HepG2 (cell line): ENCODE results near the gene MEI1. TPM values are rescaled to one million over a fixed set of nuclear protein-coding genes. Genes with fewer than 3 reads are reported as not detected.
A peak's percentile ranks its signal among the peaks of the same experiment; 100 is the strongest.

Source experiments
- AGO2 ChIP-seq: fragments of 200-400 bp; formaldehyde crosslinking; optimal IDR thresholded peaks from 2 replicates; pipeline ENCODE3; 2017; ENCODE audit warnings: mild to moderate bottlenecking, low read depth, low read length, moderate library complexity
- CERS6 ChIP-seq: sonication (generic); formaldehyde crosslinking; IDR thresholded peaks from 2 replicates; pipeline ENCODE4 v1.5.0; 2020; ENCODE audit warnings: missing genetic modification reagents
- MAZ ChIP-seq, 2 experiments: sonication (generic) in 1 of 2; formaldehyde crosslinking in 1 of 2; IDR thresholded peaks; 2 replicates each; pipeline versions ENCODE4 v1.5.0 to v1.6.1; 2012 to 2020; ENCODE audit warnings: low read depth in 2 of 2, mild to moderate bottlenecking in 2 of 2, borderline replicate concordance in 1 of 2, improper control_type of control experiment in 1 of 2, low read length in 1 of 2, missing genetic modification reagents in 1 of 2, moderate library complexity in 1 of 2
- SIX1 ChIP-seq: sonication (generic); formaldehyde crosslinking; IDR thresholded peaks from 2 replicates; pipeline ENCODE4 v1.4.0; 2020; ENCODE audit warnings: missing genetic modification reagents, borderline replicate concordance
- TSC22D2 ChIP-seq: sonication (generic); formaldehyde crosslinking; IDR thresholded peaks from 2 replicates; pipeline ENCODE4 v1.5.1; 2020; ENCODE audit warnings: missing genetic modification reagents, mild to moderate bottlenecking, borderline replicate concordance
- ZBTB38 ChIP-seq: sonication (generic); formaldehyde crosslinking; IDR thresholded peaks from 2 replicates; pipeline ENCODE4 v1.5.1; 2020; ENCODE audit warnings: mild to moderate bottlenecking, missing genetic modification reagents
- ZNF383 ChIP-seq: sonication (generic); formaldehyde crosslinking; IDR thresholded peaks from 2 replicates; pipeline ENCODE4 v1.4.0; 2020; ENCODE audit warnings: missing genetic modification reagents, mild to moderate bottlenecking, borderline replicate concordance
- ZNF703 ChIP-seq: sonication (generic); formaldehyde crosslinking; IDR thresholded peaks from 2 replicates; pipeline ENCODE4 v1.5.1; 2020; ENCODE audit warnings: missing genetic modification reagents, mild to moderate bottlenecking, moderate library complexity, borderline replicate concordance
- ZNF704 ChIP-seq: sonication (generic); formaldehyde crosslinking; IDR thresholded peaks from 2 replicates; pipeline ENCODE4 v1.8.1; 2023; ENCODE audit warnings: mild to moderate bottlenecking, inconsistent platforms, moderate library complexity, missing genetic modification reagents, borderline replicate concordance
- polyA plus RNA-seq, 8 experiments: library from polyadenylated mRNA; depleted of rRNA in 3 of 8; stranded (reverse) in 7 of 8; unstranded in 1 of 8; fragments of >200 nt; fragmentation: Illumina TruSeq in 4 of 8; extraction: Trizol in 4 of 8; gene quantifications; 2 replicates each; pipeline versions ENCODE4 v1.2.1 to v1.2.3, GENCODE V29; 2011 to 2016; ENCODE audit warnings: low read depth in 4 of 8, missing spikeins in 1 of 8, mixed read lengths in 1 of 8; ENCODE audit not compliant: insufficient read depth in 1 of 8
- total RNA-seq, 5 experiments: library from RNA; depleted of rRNA; stranded (reverse); fragments of >200 nt; fragmentation: Illumina TruSeq; extraction: Trizol; gene quantifications; 2 replicates each; pipeline ENCODE4 v1.2.3, GENCODE V29; 2016; ENCODE audit warnings: low read depth in 1 of 5
- TF ChIP-seq, protein P1 (sequence below): sonication (generic); formaldehyde crosslinking; IDR thresholded peaks from 2 replicates; pipeline ENCODE4 v1.5.0; 2020; ENCODE audit warnings: mild to moderate bottlenecking, missing genetic modification reagents, borderline replicate concordance
- TF ChIP-seq, protein P2 (sequence below): sonication (generic); formaldehyde crosslinking; IDR thresholded peaks from 2 replicates; pipeline ENCODE4 v1.4.0; 2020; ENCODE audit warnings: mild to moderate bottlenecking, missing genetic modification reagents
- TF ChIP-seq, protein P3 (sequence below): sonication (generic); formaldehyde crosslinking; IDR thresholded peaks from 2 replicates; pipeline ENCODE4 v1.5.0; 2020; ENCODE audit warnings: mild to moderate bottlenecking, missing genetic modification reagents

The MEI1 gene
- total and polyA plus RNA-seq, 2 of the 13 experiments (the other 11 are each of a cell fraction or from before 2014, with no cell fraction given) = 0.75 to 1.9 TPM

DNA sequence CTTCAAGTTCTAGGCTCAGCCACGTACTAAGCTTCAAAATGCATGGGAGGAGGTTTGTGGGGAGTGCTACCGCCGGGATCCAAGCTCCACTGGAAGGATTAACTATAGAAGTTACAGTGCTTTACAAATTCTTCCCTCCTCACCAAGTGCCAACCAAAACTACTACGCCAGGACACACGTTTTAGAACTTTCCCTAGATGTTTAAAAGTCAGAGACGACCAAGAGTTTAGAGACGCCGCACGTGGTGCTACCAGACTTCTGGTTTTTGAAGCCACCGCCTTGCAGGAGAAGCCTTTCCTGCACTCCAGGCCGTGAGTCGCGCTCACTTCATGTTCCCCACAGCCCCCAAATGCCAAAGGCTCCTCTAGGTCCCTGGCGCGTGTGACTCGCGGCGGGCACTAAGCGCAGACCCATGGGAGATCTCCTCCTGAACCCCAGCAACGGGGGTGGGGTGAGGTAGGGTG, 11.4 kb upstream of the MEI1 start (continued):
- TF ChIP-seq, protein P1, sequence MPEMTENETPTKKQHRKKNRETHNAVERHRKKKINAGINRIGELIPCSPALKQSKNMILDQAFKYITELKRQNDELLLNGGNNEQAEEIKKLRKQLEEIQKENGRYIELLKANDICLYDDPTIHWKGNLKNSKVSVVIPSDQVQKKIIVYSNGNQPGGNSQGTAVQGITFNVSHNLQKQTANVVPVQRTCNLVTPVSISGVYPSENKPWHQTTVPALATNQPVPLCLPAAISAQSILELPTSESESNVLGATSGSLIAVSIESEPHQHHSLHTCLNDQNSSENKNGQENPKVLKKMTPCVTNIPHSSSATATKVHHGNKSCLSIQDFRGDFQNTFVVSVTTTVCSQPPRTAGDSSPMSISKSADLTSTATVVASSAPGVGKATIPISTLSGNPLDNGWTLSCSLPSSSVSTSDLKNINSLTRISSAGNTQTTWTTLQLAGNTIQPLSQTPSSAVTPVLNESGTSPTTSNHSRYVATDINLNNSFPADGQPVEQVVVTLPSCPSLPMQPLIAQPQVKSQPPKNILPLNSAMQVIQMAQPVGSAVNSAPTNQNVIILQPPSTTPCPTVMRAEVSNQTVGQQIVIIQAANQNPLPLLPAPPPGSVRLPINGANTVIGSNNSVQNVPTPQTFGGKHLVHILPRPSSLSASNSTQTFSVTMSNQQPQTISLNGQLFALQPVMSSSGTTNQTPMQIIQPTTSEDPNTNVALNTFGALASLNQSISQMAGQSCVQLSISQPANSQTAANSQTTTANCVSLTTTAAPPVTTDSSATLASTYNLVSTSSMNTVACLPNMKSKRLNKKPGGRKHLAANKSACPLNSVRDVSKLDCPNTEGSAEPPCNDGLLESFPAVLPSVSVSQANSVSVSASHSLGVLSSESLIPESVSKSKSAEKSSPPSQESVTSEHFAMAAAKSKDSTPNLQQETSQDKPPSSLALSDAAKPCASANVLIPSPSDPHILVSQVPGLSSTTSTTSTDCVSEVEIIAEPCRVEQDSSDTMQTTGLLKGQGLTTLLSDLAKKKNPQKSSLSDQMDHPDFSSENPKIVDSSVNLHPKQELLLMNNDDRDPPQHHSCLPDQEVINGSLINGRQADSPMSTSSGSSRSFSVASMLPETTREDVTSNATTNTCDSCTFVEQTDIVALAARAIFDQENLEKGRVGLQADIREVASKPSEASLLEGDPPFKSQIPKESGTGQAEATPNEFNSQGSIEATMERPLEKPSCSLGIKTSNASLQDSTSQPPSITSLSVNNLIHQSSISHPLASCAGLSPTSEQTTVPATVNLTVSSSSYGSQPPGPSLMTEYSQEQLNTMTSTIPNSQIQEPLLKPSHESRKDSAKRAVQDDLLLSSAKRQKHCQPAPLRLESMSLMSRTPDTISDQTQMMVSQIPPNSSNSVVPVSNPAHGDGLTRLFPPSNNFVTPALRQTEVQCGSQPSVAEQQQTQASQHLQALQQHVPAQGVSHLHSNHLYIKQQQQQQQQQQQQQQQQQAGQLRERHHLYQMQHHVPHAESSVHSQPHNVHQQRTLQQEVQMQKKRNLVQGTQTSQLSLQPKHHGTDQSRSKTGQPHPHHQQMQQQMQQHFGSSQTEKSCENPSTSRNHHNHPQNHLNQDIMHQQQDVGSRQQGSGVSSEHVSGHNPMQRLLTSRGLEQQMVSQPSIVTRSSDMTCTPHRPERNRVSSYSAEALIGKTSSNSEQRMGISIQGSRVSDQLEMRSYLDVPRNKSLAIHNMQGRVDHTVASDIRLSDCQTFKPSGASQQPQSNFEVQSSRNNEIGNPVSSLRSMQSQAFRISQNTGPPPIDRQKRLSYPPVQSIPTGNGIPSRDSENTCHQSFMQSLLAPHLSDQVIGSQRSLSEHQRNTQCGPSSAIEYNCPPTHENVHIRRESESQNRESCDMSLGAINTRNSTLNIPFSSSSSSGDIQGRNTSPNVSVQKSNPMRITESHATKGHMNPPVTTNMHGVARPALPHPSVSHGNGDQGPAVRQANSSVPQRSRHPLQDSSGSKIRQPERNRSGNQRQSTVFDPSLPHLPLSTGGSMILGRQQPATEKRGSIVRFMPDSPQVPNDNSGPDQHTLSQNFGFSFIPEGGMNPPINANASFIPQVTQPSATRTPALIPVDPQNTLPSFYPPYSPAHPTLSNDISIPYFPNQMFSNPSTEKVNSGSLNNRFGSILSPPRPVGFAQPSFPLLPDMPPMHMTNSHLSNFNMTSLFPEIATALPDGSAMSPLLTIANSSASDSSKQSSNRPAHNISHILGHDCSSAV (CRISPR knock-in tag) = no peak
- TF ChIP-seq, protein P2, sequence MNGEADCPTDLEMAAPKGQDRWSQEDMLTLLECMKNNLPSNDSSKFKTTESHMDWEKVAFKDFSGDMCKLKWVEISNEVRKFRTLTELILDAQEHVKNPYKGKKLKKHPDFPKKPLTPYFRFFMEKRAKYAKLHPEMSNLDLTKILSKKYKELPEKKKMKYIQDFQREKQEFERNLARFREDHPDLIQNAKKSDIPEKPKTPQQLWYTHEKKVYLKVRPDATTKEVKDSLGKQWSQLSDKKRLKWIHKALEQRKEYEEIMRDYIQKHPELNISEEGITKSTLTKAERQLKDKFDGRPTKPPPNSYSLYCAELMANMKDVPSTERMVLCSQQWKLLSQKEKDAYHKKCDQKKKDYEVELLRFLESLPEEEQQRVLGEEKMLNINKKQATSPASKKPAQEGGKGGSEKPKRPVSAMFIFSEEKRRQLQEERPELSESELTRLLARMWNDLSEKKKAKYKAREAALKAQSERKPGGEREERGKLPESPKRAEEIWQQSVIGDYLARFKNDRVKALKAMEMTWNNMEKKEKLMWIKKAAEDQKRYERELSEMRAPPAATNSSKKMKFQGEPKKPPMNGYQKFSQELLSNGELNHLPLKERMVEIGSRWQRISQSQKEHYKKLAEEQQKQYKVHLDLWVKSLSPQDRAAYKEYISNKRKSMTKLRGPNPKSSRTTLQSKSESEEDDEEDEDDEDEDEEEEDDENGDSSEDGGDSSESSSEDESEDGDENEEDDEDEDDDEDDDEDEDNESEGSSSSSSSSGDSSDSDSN (CRISPR knock-in tag) = no peak
- TF ChIP-seq ZBTB38 (no peak), ZNF703 (CRISPR knock-in tag) (no peak), MAZ (IDR thresholded peaks at IDR 0.05; ENCODE audit: borderline replicate concordance, low read depth, low read length) (no peak), MAZ (CRISPR knock-in tag; IDR thresholded peaks at IDR 0.05; ENCODE audit: low read depth) (0 out of 2 replicates have a peak, but pooled peaks have one; percentile 1), ZNF704 (0 out of 2 replicates have a peak, but pooled peaks have one; percentile 6), CERS6 (CRISPR knock-in tag) (no peak), SIX1 (CRISPR knock-in tag) (no peak), AGO2 (no peak), TSC22D2 (no peak), ZNF383 (no peak)
- TF ChIP-seq, protein P3, sequence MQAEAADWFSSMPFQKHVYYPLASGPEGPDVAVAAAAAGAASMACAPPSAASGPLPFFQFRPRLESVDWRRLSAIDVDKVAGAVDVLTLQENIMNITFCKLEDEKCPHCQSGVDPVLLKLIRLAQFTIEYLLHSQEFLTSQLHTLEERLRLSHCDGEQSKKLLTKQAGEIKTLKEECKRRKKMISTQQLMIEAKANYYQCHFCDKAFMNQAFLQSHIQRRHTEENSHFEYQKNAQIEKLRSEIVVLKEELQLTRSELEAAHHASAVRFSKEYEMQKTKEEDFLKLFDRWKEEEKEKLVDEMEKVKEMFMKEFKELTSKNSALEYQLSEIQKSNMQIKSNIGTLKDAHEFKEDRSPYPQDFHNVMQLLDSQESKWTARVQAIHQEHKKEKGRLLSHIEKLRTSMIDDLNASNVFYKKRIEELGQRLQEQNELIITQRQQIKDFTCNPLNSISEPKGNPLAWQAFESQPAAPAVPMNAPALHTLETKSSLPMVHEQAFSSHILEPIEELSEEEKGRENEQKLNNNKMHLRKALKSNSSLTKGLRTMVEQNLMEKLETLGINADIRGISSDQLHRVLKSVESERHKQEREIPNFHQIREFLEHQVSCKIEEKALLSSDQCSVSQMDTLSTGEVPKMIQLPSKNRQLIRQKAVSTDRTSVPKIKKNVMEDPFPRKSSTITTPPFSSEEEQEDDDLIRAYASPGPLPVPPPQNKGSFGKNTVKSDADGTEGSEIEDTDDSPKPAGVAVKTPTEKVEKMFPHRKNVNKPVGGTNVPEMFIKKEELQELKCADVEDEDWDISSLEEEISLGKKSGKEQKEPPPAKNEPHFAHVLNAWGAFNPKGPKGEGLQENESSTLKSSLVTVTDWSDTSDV (CRISPR knock-in tag) = no peak
